ENCODE measurements around the gene CSTF3. TPM values are rescaled to one million over a fixed set of nuclear protein-coding genes. Genes with fewer than 3 reads are reported as not detected.

Gene CSTF3
- 25.1 and 32.2 TPM in 2 replicates for total RNA-seq (2012; rRNA removed)

- peaks cover 26% of the 10 kb centered on the region for H3K4me1 ChIP-seq (ENCODE audit: control insufficient read depth, insufficient read depth, low read length)
- no peaks in the 10 kb centered on the region for H3K27me3 ChIP-seq (ENCODE audit: control insufficient read depth, insufficient read depth, low read length)
- peak within 1 kb of the TSS; percentile 82 for H3K4me2 ChIP-seq (ENCODE audit: low read length)
- H3K36me3 ChIP-seq (ENCODE audit: insufficient read depth, low read length): no peaks in the 10 kb centered on the region
- H3K9ac ChIP-seq (ENCODE audit: low read depth, low read length): peak within 1 kb of the TSS; percentile 96
- no peaks in the 10 kb centered on the region for H3K9me3 ChIP-seq (replicated peaks; ENCODE audit: low read length)
- H3K4me3 ChIP-seq (ENCODE audit: low read length): peak within 1 kb of the TSS; percentile 89
These were observed at the start of gene CSTF3 for GRCh38 chr11:33161120-33162005. Gene CSTF3 (minus strand): TSS chr11:33161480. CDS start chr11:33161325, 155 bp downstream.

DNA sequence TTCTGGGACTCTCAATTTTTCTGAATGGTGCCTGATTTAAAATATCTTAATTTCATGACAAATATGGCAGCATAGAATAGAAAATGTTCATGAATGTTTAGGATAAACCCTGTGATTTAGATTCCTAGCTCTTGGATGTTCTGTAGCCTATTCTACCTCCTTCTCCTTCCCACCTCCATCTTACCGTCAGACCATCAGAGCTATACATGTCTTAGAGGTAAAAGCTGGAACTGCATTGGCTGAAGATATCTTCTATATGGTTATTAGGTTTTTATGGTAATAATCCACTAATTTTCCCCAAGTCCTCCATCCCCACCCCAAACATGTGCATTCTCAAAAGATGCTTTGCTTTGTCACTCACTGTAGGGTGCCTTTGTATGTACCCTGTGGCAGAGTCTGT lies 46.9 kb upstream of the CSTF3 start:
- no peak overlapping the region for H3K4me3 ChIP-seq (ENCODE audit: low read length)

GRCh38 chr11:33207408-33207985 lies 46.2 kb upstream of the CSTF3 start:
- Histone ChIP-seq H3K36me3 (ENCODE audit: insufficient read depth, low read length) (no peaks in the 10 kb centered on the region), H3K9me3 (replicated peaks; ENCODE audit: low read length) (no peaks in the 10 kb centered on the region), H3K4me3 (ENCODE audit: low read length) (no peak overlapping the region), H3K4me2 (ENCODE audit: low read length) (no peak overlapping the region), H3K27me3 (ENCODE audit: control insufficient read depth, insufficient read depth, low read length) (no peaks in the 10 kb centered on the region), H3K9ac (ENCODE audit: low read depth, low read length) (no peak overlapping the region), H3K4me1 (ENCODE audit: control insufficient read depth, insufficient read depth, low read length) (peaks cover 3% of the 10 kb centered on the region)

More for the DNA sequence above, 46.9 kb upstream of the CSTF3 start:
- no peak overlapping the region for H3K9ac ChIP-seq (ENCODE audit: low read depth, low read length)
- peaks cover 3% of the 10 kb centered on the region for H3K4me1 ChIP-seq (ENCODE audit: control insufficient read depth, insufficient read depth, low read length)
- no peaks in the 10 kb centered on the region for H3K27me3 ChIP-seq (ENCODE audit: control insufficient read depth, insufficient read depth, low read length)
- H3K4me2 ChIP-seq (ENCODE audit: low read length): no peak overlapping the region
- H3K9me3 ChIP-seq (replicated peaks; ENCODE audit: low read length): no peaks in the 10 kb centered on the region
- no peaks in the 10 kb centered on the region for H3K36me3 ChIP-seq (ENCODE audit: insufficient read depth, low read length)

DNA sequence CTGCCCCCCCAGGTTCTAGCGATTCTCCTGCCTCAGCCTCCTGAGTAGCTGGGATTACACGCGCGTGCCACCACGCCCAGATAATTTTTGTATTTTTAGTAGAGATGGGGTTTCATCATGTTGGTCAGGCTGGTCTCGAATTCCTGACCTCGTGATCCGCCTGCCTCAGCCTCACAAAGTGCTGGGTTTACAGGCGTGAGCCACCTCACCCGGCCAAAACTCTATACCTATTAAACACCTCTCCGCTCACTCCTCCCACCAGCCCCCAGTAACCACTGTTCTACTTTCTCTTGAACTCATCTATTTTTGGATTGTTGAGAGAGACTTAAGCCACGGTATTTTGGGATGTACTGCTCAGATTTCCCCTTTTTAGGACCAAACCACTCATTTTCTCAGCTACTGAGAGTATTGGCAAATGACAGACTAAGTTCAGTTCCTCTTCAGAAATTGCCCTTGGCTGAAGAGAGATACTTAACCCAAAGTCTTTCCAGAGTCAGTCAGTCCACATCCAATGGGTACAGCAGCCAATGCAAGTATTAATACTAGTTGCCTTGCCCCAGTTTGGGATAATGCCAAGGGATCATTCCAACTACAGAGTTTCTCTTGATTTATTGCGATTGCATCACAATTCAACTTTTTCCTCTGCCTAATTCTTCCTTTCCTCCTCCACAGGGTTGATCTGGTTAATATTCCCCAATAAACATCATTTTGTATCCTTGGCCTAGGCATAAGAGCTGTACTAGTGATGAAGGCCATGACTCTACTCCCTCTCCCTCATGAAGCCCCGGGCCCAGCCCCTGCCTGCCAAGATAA lies 36.8 kb upstream of the CSTF3 start:
- Histone ChIP-seq H3K9ac (ENCODE audit: low read depth, low read length) (no peak overlapping the region), H3K9me3 (replicated peaks; ENCODE audit: low read length) (no peaks in the 10 kb centered on the region), H3K4me2 (ENCODE audit: low read length) (no peak overlapping the region), H3K27me3 (ENCODE audit: control insufficient read depth, insufficient read depth, low read length) (no peaks in the 10 kb centered on the region), H3K36me3 (ENCODE audit: insufficient read depth, low read length) (no peaks in the 10 kb centered on the region), H3K4me1 (ENCODE audit: control insufficient read depth, insufficient read depth, low read length) (no peaks in the 10 kb centered on the region), H3K4me3 (ENCODE audit: low read length) (no peak overlapping the region)

DNA sequence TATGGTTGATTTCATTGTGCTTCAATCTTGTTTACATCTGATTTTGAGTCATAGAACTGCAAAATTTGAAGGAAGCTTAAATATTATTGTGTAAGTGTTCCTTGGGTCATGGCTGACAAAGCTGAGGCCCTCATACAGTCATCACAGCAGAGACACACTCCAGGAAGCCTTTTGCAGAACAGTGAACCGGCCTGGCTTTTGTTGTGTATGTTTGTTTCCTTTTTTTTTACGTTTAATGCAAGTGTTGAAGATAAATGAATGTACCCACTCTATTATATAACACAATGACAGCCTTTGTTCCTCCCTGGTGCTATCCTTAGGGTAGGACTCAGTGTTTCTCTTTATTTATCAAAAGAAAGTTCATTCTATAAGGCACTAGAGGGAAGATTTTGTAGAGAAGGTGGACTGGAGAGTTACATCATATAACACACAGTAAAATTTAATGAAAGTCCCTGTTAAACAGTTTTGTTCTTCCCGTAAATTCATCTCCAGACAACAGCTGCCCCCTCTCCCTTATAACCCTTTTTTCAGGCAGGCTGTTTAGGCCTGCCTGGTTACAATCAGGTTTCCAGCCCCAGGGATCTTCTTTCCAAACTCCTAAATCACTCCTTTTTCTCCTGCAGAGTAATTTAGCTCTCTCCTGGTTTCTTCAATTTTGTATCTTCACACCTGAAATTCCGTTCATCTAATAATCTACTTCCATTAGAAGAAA lies 34.3 kb upstream of the CSTF3 start:
- Histone ChIP-seq H3K4me1 (ENCODE audit: control insufficient read depth, insufficient read depth, low read length) (no peaks in the 10 kb centered on the region), H3K27me3 (ENCODE audit: control insufficient read depth, insufficient read depth, low read length) (no peaks in the 10 kb centered on the region), H3K36me3 (ENCODE audit: insufficient read depth, low read length) (no peaks in the 10 kb centered on the region), H3K4me2 (ENCODE audit: low read length) (no peak overlapping the region), H3K4me3 (ENCODE audit: low read length) (no peak overlapping the region), H3K9me3 (replicated peaks; ENCODE audit: low read length) (no peaks in the 10 kb centered on the region), H3K9ac (ENCODE audit: low read depth, low read length) (no peak overlapping the region)

DNA sequence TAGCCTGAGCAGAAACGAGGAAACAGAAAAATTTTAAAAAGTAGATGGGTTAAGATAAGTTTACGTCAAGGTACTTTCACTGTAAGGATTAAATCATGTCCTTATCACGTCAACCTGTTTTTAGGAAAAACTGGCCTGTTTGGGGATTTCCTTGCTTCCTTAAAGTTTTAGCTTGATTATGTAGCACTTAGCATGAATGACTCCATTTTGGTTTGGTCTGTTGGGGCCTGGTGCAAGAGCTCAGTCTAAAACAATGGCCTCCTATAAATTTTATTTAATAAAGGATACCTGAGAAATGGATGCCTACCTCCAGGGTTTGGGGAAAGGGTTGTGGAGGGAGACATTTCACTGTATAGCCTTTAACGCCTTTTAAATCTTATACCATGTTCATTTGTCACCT lies 33.2 kb upstream of the CSTF3 start:
- Histone ChIP-seq H3K27me3 (ENCODE audit: control insufficient read depth, insufficient read depth, low read length) (no peaks in the 10 kb centered on the region), H3K9me3 (replicated peaks; ENCODE audit: low read length) (no peaks in the 10 kb centered on the region), H3K4me2 (ENCODE audit: low read length) (no peak overlapping the region), H3K4me3 (ENCODE audit: low read length) (no peak overlapping the region), H3K9ac (ENCODE audit: low read depth, low read length) (no peak overlapping the region), H3K36me3 (ENCODE audit: insufficient read depth, low read length) (no peaks in the 10 kb centered on the region), H3K4me1 (ENCODE audit: control insufficient read depth, insufficient read depth, low read length) (no peaks in the 10 kb centered on the region)

- Histone ChIP-seq H3K4me2 (ENCODE audit: low read length) (no peak overlapping the region), H3K4me3 (ENCODE audit: low read length) (no peak overlapping the region), H3K4me1 (ENCODE audit: control insufficient read depth, insufficient read depth, low read length) (peaks cover 7% of the 10 kb centered on the region), H3K36me3 (ENCODE audit: insufficient read depth, low read length) (no peaks in the 10 kb centered on the region), H3K9ac (ENCODE audit: low read depth, low read length) (no peak overlapping the region), H3K27me3 (ENCODE audit: control insufficient read depth, insufficient read depth, low read length) (no peaks in the 10 kb centered on the region), H3K9me3 (replicated peaks; ENCODE audit: low read length) (no peaks in the 10 kb centered on the region)
These were observed 30.2 kb upstream of the CSTF3 start for GRCh38 chr11:33191467-33191866.

DNA sequence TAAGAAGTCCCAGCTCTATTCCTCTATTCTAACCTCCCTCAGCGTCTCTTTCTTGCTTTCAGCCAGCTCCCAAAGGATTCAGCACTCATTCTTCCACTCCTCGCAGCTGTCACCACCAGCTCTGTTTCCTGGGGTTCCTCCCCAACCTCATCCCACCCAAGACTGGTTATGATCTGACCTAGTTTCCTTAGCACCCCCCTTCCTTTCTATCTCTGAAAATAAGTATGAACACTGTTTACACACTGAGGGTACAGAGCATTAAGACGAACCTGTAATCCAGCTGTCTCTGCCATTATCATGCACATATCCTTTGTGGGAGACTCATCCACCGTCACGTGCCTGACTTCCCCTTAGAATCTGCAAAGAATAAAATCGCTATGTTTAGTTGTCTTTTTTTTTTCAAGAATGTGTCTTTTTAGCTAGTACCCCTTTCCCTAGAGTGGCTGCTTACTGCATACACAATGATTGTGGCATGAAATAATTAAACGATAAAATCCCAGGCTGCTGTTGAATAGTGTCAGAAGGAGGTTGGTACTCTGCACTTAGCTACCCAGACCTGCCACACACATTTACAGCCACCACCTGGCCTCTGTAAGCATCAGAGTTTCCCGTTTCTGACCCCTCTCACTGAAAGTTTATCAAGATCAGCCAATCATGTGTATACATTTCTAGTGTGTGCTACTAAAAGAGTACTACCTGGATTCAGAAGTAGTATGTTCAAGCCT lies 26.9 kb upstream of the CSTF3 start:
- H3K9me3 ChIP-seq (replicated peaks; ENCODE audit: low read length): no peaks in the 10 kb centered on the region
- H3K4me1 ChIP-seq (ENCODE audit: control insufficient read depth, insufficient read depth, low read length): peaks cover 7% of the 10 kb centered on the region
- no peak overlapping the region for H3K4me3 ChIP-seq (ENCODE audit: low read length)
- peak overlapping the region; percentile 50 for H3K4me2 ChIP-seq (ENCODE audit: low read length)
- H3K27me3 ChIP-seq (ENCODE audit: control insufficient read depth, insufficient read depth, low read length): no peaks in the 10 kb centered on the region
- no peak overlapping the region for H3K9ac ChIP-seq (ENCODE audit: low read depth, low read length)
- H3K36me3 ChIP-seq (ENCODE audit: insufficient read depth, low read length): no peaks in the 10 kb centered on the region

- Histone ChIP-seq H3K27me3 (ENCODE audit: control insufficient read depth, insufficient read depth, low read length) (no peaks in the 10 kb centered on the region), H3K4me3 (ENCODE audit: low read length) (no peak overlapping the region), H3K9ac (ENCODE audit: low read depth, low read length) (no peak overlapping the region), H3K9me3 (replicated peaks; ENCODE audit: low read length) (no peaks in the 10 kb centered on the region), H3K4me1 (ENCODE audit: control insufficient read depth, insufficient read depth, low read length) (peaks cover 7% of the 10 kb centered on the region), H3K36me3 (ENCODE audit: insufficient read depth, low read length) (no peaks in the 10 kb centered on the region), H3K4me2 (ENCODE audit: low read length) (no peak overlapping the region)
These were observed 24.5 kb upstream of the CSTF3 start for GRCh38 chr11:33185756-33186155.

DNA sequence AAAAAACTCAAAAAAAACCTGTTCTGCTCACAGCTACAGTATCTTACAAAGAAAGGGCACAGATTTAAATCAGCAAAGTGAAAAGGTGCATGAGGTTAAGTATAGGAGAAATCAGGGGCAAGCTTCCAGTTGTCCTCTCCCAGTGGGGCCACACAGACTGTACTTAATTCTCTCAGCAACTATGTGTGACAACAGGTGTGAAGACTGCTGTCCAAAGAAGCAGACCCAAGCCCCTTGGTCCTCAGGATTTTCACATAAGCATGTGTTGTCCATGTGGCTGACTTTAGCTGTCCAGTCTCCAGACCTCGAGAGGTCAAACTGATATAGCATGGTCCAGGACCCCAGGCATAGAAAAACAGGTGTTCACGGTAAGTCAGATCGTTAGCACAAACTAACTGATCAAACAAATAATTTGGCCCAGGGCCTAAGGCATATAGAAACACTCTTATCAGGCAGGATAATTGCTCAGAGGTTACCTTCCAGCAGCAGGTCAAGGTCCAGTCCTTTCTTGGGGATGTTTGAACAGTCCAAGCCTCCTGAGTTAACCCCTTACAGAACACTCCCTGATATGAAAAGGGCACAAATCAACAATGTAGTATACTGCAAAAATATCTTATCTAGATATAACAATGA lies 21.1 kb upstream of the CSTF3 start:
- no peaks in the 10 kb centered on the region for H3K9me3 ChIP-seq (replicated peaks; ENCODE audit: low read length)
- no peaks in the 10 kb centered on the region for H3K4me1 ChIP-seq (ENCODE audit: control insufficient read depth, insufficient read depth, low read length)
- H3K9ac ChIP-seq (ENCODE audit: low read depth, low read length): no peak overlapping the region
- H3K4me2 ChIP-seq (ENCODE audit: low read length): no peak overlapping the region
- no peaks in the 10 kb centered on the region for H3K27me3 ChIP-seq (ENCODE audit: control insufficient read depth, insufficient read depth, low read length)
- no peak overlapping the region for H3K4me3 ChIP-seq (ENCODE audit: low read length)
- H3K36me3 ChIP-seq (ENCODE audit: insufficient read depth, low read length): no peaks in the 10 kb centered on the region

Measured in skeletal muscle satellite cell (primary cell).